Medulla oblongata (tissue), 1 donor: ENCODE measurements around the gene SORD.
A peak's percentile ranks its signal among the peaks of the same experiment; 100 is the strongest.
"Not testable (repeated sequence)": the region's sequence is repeated elsewhere in the genome, so short reads cannot be mapped to it uniquely, and the experiment has no call there.

Source experiments
- DNase-seq: peaks from one replicate; pipeline ENCODE4 v3.0.0-alpha.2; 2015; ENCODE audit errors: extremely low spot score

SORD gene

DNA sequence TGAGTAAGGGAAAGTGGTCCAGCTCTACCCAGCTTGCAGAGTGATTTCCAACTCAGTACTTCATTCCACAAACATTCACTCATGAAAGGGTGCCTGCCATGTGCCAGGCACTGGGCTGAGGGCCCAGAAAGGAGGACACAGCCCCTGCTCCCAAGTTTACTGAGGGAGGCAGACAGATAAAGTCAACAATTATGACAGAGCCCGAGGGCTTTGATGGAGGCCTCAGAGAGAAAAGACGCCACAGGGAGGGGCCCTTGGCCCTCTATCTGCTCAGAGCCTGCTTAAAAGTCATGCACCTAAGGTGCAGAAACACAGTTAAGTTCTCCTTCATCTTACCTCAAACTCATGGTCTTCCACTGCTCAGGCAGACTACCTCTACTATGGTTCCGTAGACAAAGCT, 1.7 kb downstream of the SORD start:
- not testable (repeated sequence) for DNase-seq

GRCh38 chr15:45025627-45026026, 2.6 kb downstream of the SORD start:
- not testable (repeated sequence) for DNase-seq

DNA sequence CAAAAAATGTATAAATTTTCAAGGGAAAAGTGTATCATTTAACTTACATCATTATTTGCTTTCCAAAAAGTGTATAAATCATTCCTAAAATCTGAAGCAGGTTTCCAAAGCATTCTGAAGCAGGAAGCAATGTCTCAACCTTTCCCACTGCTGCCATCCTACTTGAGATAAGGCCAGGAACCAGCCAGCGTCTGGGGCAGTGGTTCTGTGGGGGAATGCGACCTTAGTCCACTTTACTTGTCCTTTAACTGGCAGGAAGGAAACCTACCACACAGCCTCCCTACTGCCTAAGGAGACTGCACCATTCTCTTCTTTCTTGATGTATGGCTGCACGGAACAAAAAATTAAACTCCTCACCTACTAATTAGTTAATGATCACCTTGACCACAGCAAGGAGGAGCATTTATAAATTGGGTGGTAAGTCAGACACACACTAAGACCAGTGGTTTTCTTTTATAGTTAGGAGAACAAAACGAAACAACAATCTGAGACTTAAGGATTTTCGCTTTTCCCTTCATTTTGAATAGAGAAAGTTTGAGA, 3.7 kb downstream of the SORD start:
- no peak for DNase-seq

DNA sequence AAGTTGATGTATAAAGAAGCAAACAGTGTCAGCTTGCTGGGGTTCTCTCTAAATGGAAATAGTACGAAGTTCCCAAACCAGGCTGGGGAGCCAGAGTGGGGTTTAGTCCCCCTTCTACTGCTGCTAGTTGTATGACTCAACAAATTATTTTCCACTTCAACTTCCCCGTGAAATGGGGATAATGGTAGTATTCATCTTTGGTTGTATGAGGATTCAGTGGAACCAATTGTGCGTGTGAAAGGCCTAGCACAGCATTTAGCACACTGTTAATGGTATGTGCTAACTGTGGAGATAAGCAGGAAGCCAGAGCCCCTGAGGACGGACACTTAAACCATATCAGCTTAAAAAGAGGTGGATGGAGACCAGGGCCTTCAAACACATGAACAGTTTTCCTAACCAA, 4.2 kb downstream of the SORD start:
- peak; percentile 42 for DNase-seq

GRCh38 chr15:45030743-45031142, 7.7 kb downstream of the SORD start:
- DNase-seq = no peak

DNA sequence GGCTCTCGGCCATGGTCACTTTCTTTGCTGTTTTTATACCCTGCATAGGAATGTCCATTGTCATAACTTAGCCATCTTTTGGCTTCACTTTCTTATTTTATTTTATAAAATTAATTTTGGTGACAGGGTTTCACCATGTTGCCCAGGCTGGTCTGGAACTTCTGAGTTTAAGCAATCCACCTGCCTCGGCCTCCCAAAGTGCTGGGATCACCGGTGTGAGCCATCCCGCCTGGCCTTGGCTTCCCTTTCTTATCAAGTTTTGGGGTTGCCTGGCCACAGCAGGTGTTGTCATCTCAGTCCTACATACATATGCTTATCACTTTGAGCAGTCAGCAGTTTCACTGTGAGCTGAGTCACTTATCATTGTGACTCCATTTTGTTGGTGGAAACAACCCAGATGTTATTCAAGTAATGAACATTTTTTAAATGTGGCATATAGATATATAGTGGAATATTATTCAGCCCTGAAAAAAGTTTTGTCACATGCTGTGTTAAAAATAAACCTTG, 8.6 kb downstream of the SORD start:
- DNase-seq = not testable (repeated sequence)

- DNase-seq = not testable (repeated sequence)
Measured at GRCh38 chr15:45032501-45032900, 9.5 kb downstream of the SORD start.

GRCh38 chr15:45034087-45034486, 11.1 kb downstream of the SORD start:
- DNase-seq = not testable (repeated sequence)

- not testable (repeated sequence) for DNase-seq
Measured at GRCh38 chr15:45034600-45035375, 11.8 kb downstream of the SORD start.

DNA sequence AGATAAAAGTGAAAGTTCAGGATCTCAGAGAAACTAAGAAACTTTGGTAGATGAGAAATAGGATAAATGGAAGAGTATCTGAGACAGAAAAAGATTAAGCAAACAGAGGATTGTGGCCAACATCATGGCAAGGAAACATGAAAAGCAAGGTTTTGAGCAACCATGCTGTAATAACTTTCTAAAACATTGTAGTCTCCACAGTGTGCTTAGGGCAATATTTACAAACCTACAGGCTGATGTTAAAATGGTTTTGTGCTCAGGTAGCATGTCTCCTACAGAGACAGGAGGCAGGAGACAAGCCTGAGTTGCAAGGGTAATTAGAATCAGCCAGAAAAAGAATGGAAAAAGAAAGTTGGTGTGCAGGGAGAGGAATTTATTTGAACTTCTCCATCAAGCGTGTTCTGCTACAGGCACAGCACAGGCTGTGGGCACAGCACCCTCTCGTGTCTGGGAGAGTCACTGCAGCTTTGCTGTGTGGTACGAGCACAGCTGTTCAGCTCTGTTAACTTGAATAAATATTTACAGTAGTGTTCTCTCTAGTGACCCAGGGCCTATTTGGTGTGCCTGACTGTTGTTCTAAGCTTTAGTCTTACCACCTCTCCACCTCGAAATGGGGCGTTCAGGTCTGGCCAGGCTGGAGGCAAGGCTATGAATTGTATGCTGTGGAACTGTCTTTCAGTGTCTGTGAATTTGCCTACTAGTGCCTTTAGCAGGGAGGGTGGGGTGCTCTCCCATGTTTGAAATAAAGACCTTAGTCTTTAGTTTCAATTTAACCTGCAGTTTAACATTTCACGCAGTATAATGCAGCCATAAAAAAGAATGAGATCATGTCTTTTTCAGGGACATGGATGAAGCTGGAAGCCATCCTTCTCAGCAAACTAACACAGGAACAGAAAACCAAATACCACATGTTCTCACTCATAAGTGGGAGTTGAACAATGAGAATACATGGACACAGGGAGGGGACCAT, 14.1 kb downstream of the SORD start:
- peak; percentile 86 for DNase-seq

- DNase-seq = no peak
Measured at GRCh38 chr15:45037936-45038335, 14.9 kb downstream of the SORD start.

DNA sequence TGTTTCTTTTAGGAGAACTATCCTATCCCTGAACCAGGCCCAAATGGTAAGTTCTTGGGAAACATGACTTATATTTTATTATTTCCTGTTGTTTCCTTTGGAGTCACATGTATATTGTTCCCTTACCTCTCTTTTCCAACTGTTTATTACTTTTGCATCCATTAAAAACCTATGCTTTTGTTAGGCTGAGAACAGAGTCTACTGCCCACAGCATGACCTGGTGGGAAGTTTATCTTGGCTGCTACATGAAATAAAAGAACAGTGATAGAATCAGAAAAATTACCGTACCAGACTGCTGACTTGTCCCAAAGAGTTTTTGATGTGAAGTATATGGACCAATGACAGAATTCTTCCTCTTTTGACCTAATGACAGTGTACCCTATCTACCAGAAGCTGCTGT, 17.4 kb downstream of the SORD start:
- DNase-seq = not testable (repeated sequence)

DNA sequence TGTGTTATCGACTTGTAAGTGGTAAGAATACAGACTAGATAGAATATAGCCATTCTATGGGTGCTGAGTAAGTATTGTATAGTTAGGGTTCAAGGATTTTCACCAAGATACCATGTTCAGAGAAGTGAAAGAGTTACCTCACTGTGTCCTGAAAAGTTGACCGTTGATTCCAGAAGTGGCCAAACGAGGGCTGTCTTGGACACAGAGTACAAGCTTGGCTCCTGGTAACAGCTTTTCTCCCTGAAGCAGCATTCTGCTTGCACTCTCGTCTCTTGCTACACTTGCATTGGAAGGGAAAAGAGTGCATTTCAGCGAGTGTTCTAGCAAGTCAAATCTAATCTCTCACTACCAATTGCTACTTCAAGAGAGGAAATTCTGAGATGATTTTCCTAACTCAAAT, 18.5 kb downstream of the SORD start:
- peak; percentile 50 for DNase-seq

GRCh38 chr15:45042859-45043258, 19.9 kb downstream of the SORD start:
- DNase-seq = not testable (repeated sequence)

- not testable (repeated sequence) for DNase-seq
Measured at GRCh38 chr15:45044270-45044669, 21.3 kb downstream of the SORD start.

DNA sequence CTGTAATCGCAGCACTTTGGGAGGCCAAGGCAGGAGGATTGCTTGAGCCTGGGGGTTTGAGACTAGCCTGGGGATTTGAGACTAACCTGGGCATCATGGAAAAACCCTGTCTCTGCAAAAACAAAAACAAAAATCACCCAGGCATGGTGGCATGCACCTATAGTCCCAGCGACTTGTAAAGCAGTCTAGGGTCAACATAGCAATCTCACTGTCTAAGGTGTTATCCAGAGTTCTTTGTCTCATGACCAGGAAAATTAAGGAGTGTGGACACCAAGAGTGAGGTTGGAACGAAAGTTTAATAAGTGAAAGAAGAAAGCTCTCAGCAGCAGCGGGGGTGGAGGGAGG, 25.4 kb downstream of the SORD start:
- DNase-seq = not testable (repeated sequence)

- DNase-seq = peak; percentile 62
Measured at GRCh38 chr15:45048794-45049631, 26.0 kb downstream of the SORD start.

- no peak for DNase-seq
Measured at GRCh38 chr15:45050587-45050986, 27.6 kb downstream of the SORD start.

GRCh38 chr15:45052676-45053075, 29.7 kb downstream of the SORD start:
- not testable (repeated sequence) for DNase-seq

- DNase-seq = not testable (repeated sequence)
Measured at GRCh38 chr15:45058690-45059675, 36.0 kb downstream of the SORD start.
